Measurements from ENCODE around the gene ARMC5. TPM values are rescaled to one million over a fixed set of nuclear protein-coding genes. Genes with fewer than 3 reads are reported as not detected.

Gene ARMC5, protein sequence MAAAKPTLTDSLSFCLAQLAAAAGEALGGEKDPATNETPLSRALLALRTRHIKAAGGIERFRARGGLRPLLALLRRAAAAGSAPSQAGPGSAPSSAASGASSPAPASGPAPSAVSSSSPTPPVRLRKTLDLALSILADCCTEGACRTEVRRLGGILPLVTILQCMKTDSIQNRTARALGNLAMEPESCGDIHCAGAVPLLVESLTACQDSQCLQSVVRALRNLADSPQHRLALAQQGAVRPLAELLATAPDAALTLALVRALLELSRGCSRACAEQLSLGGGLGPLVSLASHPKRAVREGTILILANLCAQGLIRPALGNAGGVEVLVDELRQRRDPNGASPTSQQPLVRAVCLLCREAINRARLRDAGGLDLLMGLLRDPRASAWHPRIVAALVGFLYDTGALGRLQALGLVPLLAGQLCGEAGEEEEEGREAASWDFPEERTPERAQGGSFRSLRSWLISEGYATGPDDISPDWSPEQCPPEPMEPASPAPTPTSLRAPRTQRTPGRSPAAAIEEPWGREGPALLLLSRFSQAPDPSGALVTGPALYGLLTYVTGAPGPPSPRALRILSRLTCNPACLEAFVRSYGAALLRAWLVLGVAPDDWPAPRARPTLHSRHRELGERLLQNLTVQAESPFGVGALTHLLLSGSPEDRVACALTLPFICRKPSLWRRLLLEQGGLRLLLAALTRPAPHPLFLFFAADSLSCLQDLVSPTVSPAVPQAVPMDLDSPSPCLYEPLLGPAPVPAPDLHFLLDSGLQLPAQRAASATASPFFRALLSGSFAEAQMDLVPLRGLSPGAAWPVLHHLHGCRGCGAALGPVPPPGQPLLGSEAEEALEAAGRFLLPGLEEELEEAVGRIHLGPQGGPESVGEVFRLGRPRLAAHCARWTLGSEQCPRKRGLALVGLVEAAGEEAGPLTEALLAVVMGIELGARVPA
- 13.6 TPM for polyA plus RNA-seq
- long read RNA-seq, donor 1 = 0 reads
- long read RNA-seq, donor 2, partial matches to known transcripts = 33 of 50 reads
- long read RNA-seq, donor 2, other reads (novel, unspliced or antisense) = 13 of 50 reads
- long read RNA-seq, donor 3 = 0 reads
- long read RNA-seq, donor 4 = 0 reads
- long read RNA-seq, donor 5, partial matches to known transcripts = 0 of 3 reads
- long read RNA-seq, donor 5, other reads (novel, unspliced or antisense) = 0 of 3 reads
- long read RNA-seq, donor 6, full-length matches to known transcripts = 3 of 3 reads
- long read RNA-seq, donor 6, partial matches to known transcripts = 0 of 3 reads
- long read RNA-seq, donor 6, other reads (novel, unspliced or antisense) = 0 of 3 reads
- long read RNA-seq, donor 7, full-length matches to known transcripts = 2 of 2 reads
- long read RNA-seq, donor 7, partial matches to known transcripts = 0 of 2 reads
- long read RNA-seq, donor 7, other reads (novel, unspliced or antisense) = 0 of 2 reads
- long read RNA-seq, donor 8, partial matches to known transcripts = 0 of 5 reads
- long read RNA-seq, donor 8, other reads (novel, unspliced or antisense) = 0 of 5 reads
- long read RNA-seq, donor 9, full-length matches to known transcripts = 3 of 3 reads
- long read RNA-seq, donor 9, partial matches to known transcripts = 0 of 3 reads
- long read RNA-seq, donor 9, other reads (novel, unspliced or antisense) = 0 of 3 reads
- long read RNA-seq, donor 10, partial matches to known transcripts = 0 of 2 reads
- long read RNA-seq, donor 10, other reads (novel, unspliced or antisense) = 0 of 2 reads
- long read RNA-seq, donor 11, partial matches to known transcripts = 0 of 3 reads
- long read RNA-seq, donor 11, other reads (novel, unspliced or antisense) = 0 of 3 reads

DNA sequence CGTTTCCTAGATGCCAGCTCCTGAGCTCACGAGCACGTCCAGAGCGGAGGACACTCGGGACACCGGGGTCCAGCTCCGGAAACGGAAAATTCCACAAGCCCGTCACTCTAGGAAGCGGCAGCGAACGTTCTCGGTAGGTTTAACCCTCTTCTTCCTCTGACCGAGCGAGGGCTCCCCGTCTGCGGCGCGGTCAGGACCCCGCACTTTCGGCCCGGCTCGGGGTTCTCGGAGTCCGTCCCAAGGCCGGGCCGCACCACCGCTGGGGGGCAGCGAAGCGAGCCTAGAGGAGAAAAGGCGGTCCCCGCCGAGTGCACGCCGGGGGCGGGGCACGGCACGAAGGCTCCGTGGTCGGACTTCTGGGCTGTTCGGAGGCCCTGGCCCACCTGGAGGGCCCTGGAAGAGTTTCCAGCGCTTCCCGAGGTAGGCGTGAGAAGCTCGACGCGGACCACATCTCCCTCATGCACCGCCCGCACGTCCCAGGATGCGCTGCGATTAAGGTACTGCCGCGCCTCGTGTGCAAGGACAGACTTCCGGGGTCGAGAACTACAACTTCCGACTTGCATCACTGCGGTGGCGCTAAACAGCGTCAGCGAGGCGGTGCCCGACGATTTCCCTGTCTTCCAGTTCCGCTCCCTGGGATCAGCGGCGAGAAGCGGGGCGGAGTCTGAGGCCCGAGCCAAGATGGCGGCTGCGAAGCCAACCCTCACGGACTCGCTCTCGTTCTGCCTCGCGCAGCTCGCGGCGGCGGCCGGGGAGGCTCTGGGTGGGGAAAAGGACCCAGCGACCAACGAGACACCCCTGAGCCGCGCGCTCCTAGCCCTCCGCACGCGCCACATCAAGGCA lies at the start of gene ARMC5:
TSS of gene ARMC5 (plus strand) at position 658 of the 843 bp plus-strand sequence. CDS start at position 682, 24 bp downstream.
- no peaks in the 10 kb centered on the region for H3K27me3 ChIP-seq (ENCODE audit: control insufficient read depth, insufficient read depth, low read length)
- peak within 1 kb of the TSS; percentile 67 for H3K4me3 ChIP-seq (ENCODE audit: low read length)
- peak within 1 kb of the TSS; percentile 95 for H3K27ac ChIP-seq (ENCODE audit: low read length)
- no CpG with 5 or more reads among the region's 91 CpGs for WGBS (ENCODE audit: insufficient coverage, low lambda C conversion rate)
- no peaks in the 10 kb centered on the region for H3K9me3 ChIP-seq (ENCODE audit: control insufficient read depth, low read depth, low read length)
- H3K4me1 ChIP-seq (ENCODE audit: control insufficient read depth, insufficient read depth, low read length) = peaks cover 22% of the 10 kb centered on the region
- peak; percentile 98 to 99 for DNase-seq
- peaks cover 33% of the 10 kb centered on the region for H3K36me3 ChIP-seq (ENCODE audit: control insufficient read depth, insufficient read depth, low read length)

DNA sequence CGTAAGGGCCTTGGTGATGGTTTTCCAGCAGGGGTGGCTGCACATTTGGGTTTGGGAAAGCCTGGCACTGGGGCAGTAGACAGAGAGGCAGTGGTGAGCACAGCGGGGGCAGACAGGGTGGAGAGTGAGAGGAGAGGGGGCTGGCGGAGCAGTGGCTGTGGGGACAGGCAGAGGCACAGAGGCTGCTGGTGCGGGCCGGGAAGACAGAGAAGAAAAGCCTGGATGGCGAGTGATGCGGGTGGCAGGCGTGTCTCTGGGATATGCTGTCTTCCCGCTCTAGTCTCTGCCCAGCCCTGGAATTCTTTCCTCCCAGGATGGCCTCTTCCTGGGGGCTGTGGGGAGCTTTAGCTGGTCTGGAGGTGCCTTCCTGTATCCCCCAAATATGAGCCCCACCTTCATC lies 49.2 kb upstream of the ARMC5 start:
- no peak for DNase-seq
- WGBS (ENCODE audit: insufficient coverage, low lambda C conversion rate) = no CpG with 5 or more reads among the region's 9 CpGs
- Histone ChIP-seq H3K27ac (ENCODE audit: low read length) (no peak overlapping the region), H3K9me3 (ENCODE audit: control insufficient read depth, low read depth, low read length) (no peaks in the 10 kb centered on the region), H3K4me1 (ENCODE audit: control insufficient read depth, insufficient read depth, low read length) (no peaks in the 10 kb centered on the region), H3K36me3 (ENCODE audit: control insufficient read depth, insufficient read depth, low read length) (no peaks in the 10 kb centered on the region), H3K27me3 (ENCODE audit: control insufficient read depth, insufficient read depth, low read length) (no peaks in the 10 kb centered on the region), H3K4me3 (ENCODE audit: low read length) (no peak overlapping the region)

DNA sequence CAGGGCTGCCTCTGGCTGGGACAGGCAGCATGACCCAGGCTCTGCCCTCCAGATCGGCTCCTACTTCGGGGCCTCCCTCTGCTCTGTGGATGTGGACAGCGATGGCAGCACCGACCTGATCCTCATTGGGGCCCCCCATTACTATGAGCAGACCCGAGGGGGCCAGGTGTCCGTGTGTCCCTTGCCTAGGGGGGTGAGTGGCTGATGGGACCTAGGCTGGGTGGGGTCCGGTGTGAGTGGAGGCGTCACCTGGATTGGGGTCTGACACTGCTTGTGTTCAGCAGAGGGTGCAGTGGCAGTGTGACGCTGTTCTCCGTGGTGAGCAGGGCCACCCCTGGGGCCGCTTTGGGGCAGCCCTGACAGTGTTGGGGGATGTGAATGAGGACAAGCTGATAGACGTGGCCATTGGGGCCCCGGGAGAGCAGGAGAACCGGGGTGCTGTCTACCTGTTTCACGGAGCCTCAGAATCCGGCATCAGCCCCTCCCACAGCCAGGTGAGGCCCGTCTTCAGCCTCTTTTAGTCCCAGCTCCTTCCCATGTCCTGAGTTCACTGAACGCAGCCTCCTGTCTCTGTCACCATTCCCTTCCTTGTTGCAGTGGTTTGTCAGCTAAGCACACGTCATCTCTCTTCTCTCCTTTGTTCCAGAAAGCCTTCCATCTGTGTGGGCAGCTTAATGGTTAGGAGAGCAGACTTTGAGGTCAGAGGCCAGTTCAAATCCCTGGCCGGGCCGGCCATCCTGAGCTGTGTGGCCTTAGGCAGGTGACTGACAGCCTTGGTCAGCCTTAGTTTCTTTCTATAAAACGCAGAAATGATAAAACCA lies 48.1 kb upstream of the ARMC5 start:
- WGBS (ENCODE audit: insufficient coverage, low lambda C conversion rate) = 80% methylated on average over 2 of the region's 22 CpGs
- no peaks in the 10 kb centered on the region for H3K9me3 ChIP-seq (ENCODE audit: control insufficient read depth, low read depth, low read length)
- no peak overlapping the region for H3K27ac ChIP-seq (ENCODE audit: low read length)
- no peak overlapping the region for H3K4me3 ChIP-seq (ENCODE audit: low read length)
- no peaks in the 10 kb centered on the region for H3K36me3 ChIP-seq (ENCODE audit: control insufficient read depth, insufficient read depth, low read length)
- H3K4me1 ChIP-seq (ENCODE audit: control insufficient read depth, insufficient read depth, low read length) = no peaks in the 10 kb centered on the region
- no peak for DNase-seq
- no peaks in the 10 kb centered on the region for H3K27me3 ChIP-seq (ENCODE audit: control insufficient read depth, insufficient read depth, low read length)

DNA sequence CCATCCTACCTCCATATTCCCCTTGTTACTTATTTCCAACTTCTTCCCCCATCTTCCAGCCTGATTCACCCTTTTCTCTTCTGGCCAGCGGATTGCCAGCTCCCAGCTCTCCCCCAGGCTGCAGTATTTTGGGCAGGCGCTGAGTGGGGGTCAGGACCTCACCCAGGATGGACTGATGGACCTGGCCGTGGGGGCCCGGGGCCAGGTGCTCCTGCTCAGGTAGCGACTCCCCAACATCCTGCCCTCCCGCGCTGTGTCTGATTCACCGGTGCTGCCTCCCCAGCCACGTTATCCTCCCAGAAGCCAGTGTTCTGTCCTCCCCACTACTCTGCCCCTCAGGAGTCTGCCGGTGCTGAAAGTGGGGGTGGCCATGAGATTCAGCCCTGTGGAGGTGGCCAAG lies 46.6 kb upstream of the ARMC5 start:
- H3K27ac ChIP-seq (ENCODE audit: low read length) = no peak overlapping the region
- H3K4me1 ChIP-seq (ENCODE audit: control insufficient read depth, insufficient read depth, low read length) = no peaks in the 10 kb centered on the region
- H3K4me3 ChIP-seq (ENCODE audit: low read length) = no peak overlapping the region
- no CpG with 5 or more reads among the region's 10 CpGs for WGBS (ENCODE audit: insufficient coverage, low lambda C conversion rate)
- H3K36me3 ChIP-seq (ENCODE audit: control insufficient read depth, insufficient read depth, low read length) = no peaks in the 10 kb centered on the region
- no peaks in the 10 kb centered on the region for H3K9me3 ChIP-seq (ENCODE audit: control insufficient read depth, low read depth, low read length)
- DNase-seq = no peak
- peaks cover 3% of the 10 kb centered on the region for H3K27me3 ChIP-seq (ENCODE audit: control insufficient read depth, insufficient read depth, low read length)

DNA sequence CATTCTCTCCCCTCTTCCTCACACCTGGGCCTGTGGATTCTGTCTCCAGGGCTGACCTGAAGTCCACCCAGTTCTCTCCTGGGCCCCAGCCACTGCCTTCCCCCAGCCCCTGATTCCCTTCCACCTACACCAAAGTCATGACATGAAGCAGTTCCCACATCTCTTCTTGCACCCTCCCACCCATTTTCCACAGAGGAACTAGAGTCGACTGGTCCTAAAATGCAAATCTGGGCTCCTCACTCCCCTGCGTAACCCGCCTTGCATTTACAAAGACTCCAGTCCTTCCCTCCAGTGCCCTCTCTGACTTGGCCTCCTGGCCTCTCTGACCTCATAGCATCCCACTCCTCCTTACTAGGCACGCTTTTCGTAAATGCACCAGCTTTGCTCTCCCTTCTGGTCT lies 45.9 kb upstream of the ARMC5 start:
- no peaks in the 10 kb centered on the region for H3K4me1 ChIP-seq (ENCODE audit: control insufficient read depth, insufficient read depth, low read length)

DNA sequence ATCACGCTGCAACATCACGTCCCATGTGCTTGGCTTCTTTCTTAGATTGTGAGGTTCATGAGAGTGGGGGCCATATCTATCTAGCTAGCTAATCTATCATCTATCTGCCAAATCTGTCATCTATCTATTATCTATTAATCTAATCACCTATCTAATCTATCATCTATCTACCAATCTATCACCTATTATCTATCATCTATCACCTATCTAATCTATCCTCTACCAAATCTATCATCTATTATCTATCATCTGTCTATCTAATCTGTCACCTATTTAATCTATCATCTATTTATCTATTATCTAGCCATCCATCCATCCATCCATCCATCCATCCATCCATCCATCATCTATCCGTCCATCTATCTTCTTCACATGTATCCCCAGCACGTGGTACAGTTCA lies 45.4 kb upstream of the ARMC5 start:
- Histone ChIP-seq H3K27ac (ENCODE audit: low read length) (no peak overlapping the region), H3K9me3 (ENCODE audit: control insufficient read depth, low read depth, low read length) (no peaks in the 10 kb centered on the region), H3K36me3 (ENCODE audit: control insufficient read depth, insufficient read depth, low read length) (no peaks in the 10 kb centered on the region), H3K4me1 (ENCODE audit: control insufficient read depth, insufficient read depth, low read length) (no peaks in the 10 kb centered on the region), H3K4me3 (ENCODE audit: low read length) (no peak overlapping the region), H3K27me3 (ENCODE audit: control insufficient read depth, insufficient read depth, low read length) (peaks cover 3% of the 10 kb centered on the region)
- 87% methylated on average over 2 of the region's 4 CpGs for WGBS (ENCODE audit: insufficient coverage, low lambda C conversion rate)
- no peak for DNase-seq

More for the DNA sequence above, 45.9 kb upstream of the ARMC5 start:
- DNase-seq = no peak
- H3K4me3 ChIP-seq (ENCODE audit: low read length) = no peak overlapping the region
- H3K9me3 ChIP-seq (ENCODE audit: control insufficient read depth, low read depth, low read length) = no peaks in the 10 kb centered on the region
- no peaks in the 10 kb centered on the region for H3K36me3 ChIP-seq (ENCODE audit: control insufficient read depth, insufficient read depth, low read length)
- H3K27ac ChIP-seq (ENCODE audit: low read length) = no peak overlapping the region
- no CpG with 5 or more reads among the region's 5 CpGs for WGBS (ENCODE audit: insufficient coverage, low lambda C conversion rate)
- peaks cover 3% of the 10 kb centered on the region for H3K27me3 ChIP-seq (ENCODE audit: control insufficient read depth, insufficient read depth, low read length)

DNA sequence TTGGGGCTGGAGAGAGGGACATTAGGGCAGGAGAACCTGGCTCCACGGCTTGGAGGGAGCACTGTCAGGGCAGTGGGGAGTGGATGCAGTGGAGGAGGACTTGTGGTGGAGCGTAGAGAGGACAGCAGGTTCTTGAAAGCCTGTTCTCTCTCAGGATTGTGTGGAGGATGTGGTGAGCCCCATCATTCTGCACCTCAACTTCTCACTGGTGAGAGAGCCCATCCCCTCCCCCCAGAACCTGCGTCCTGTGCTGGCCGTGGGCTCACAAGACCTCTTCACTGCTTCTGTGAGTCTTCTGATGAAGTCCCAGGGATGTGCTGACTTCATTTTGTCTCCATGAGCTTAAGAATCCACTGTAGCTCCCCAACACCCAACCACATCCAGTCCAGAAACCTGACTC lies 44.6 kb upstream of the ARMC5 start:
- DNase-seq = no peak
- WGBS (ENCODE audit: insufficient coverage, low lambda C conversion rate) = no CpG with 5 or more reads among the region's 4 CpGs

DNA sequence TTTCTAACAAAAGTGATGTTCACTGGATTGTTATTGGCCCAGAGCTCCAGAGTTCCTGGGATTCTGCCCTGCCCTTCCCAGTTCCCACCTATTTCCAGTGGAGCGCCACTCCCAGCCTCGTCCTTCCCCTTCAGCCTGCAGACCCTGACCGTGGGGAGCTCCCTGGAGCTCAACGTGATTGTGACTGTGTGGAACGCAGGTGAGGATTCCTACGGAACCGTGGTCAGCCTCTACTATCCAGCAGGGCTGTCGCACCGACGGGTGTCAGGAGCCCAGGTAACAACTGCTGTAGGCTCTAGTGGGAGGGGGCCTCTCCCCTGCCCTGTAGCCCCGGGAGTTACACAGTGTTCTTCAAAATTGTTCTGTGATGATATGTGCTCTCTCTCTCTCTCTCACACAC lies 42.9 kb upstream of the ARMC5 start:
- WGBS (ENCODE audit: insufficient coverage, low lambda C conversion rate) = no CpG with 5 or more reads among the region's 11 CpGs
- no peak overlapping the region for H3K27ac ChIP-seq (ENCODE audit: low read length)
- H3K4me1 ChIP-seq (ENCODE audit: control insufficient read depth, insufficient read depth, low read length) = no peaks in the 10 kb centered on the region
- H3K9me3 ChIP-seq (ENCODE audit: control insufficient read depth, low read depth, low read length) = no peaks in the 10 kb centered on the region
- no peaks in the 10 kb centered on the region for H3K36me3 ChIP-seq (ENCODE audit: control insufficient read depth, insufficient read depth, low read length)
- DNase-seq = no peak
- peaks cover 3% of the 10 kb centered on the region for H3K27me3 ChIP-seq (ENCODE audit: control insufficient read depth, insufficient read depth, low read length)
- no peak overlapping the region for H3K4me3 ChIP-seq (ENCODE audit: low read length)

More for the DNA sequence above, 44.6 kb upstream of the ARMC5 start:
- H3K4me1 ChIP-seq (ENCODE audit: control insufficient read depth, insufficient read depth, low read length) = no peaks in the 10 kb centered on the region
- H3K4me3 ChIP-seq (ENCODE audit: low read length) = no peak overlapping the region
- no peaks in the 10 kb centered on the region for H3K9me3 ChIP-seq (ENCODE audit: control insufficient read depth, low read depth, low read length)
- H3K36me3 ChIP-seq (ENCODE audit: control insufficient read depth, insufficient read depth, low read length) = no peaks in the 10 kb centered on the region
- no peak overlapping the region for H3K27ac ChIP-seq (ENCODE audit: low read length)
- H3K27me3 ChIP-seq (ENCODE audit: control insufficient read depth, insufficient read depth, low read length) = peaks cover 3% of the 10 kb centered on the region
